ENCODE data around the gene ARL13B.

The ARL13B gene

GRCh38 chr3:93973131-93974126 lies 6.5 kb upstream of the ARL13B start, which contains the start of gene PROS1:
Gene PROS1 (minus strand): TSS chr3:93973896. CDS start chr3:93973749, 147 bp downstream.
- peak; percentile 42 to 62 for DNase-seq (ENCODE audit: low read depth in 1 of 2, low spot score in 1 of 2)
- in situ Hi-C loops (cut with HindIII; ENCODE audit: low pct_unique_long_range_greater_than_20kb, low sequenced_read_pairs) = no loop called here
- TF ChIP-seq JUND (IDR thresholded peaks at IDR 0.05; ENCODE audit: low read depth) = no peak

DNA sequence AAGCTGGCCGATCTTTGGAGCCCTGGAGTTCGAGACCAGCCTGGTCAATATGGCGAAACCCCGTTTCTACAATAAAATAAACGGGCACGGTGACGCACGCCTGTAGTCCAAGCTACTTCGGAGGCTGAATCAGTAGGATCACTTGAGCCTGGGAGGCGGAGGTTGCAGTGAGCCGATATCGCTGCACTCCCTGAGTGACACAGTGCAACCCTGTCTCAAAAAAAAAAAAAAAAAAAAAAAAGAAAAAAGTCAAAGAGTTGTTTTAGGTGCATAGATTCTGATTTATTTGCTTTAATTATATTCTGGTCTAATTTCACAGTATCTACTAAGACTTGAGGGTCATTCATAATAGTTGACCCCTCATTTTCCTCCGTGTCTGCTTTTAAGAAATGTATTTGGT lies 1.7 kb downstream of the ARL13B start:
- in situ Hi-C loops (cut with HindIII; ENCODE audit: low pct_unique_long_range_greater_than_20kb, low sequenced_read_pairs) = no loop called here
- no peak for DNase-seq (ENCODE audit: low read depth in 1 of 2, low spot score in 1 of 2)
- TF ChIP-seq JUND (IDR thresholded peaks at IDR 0.05; ENCODE audit: low read depth) = no peak

- in situ Hi-C loops (cut with HindIII; ENCODE audit: low pct_unique_long_range_greater_than_20kb, low sequenced_read_pairs) = no loop called here
- TF ChIP-seq JUND (IDR thresholded peaks at IDR 0.05; ENCODE audit: low read depth) = no peak
- DNase-seq (ENCODE audit: low read depth in 1 of 2, low spot score in 1 of 2) = no peak
These were observed 3.5 kb downstream of the ARL13B start for GRCh38 chr3:93983408-93983807.

DNA sequence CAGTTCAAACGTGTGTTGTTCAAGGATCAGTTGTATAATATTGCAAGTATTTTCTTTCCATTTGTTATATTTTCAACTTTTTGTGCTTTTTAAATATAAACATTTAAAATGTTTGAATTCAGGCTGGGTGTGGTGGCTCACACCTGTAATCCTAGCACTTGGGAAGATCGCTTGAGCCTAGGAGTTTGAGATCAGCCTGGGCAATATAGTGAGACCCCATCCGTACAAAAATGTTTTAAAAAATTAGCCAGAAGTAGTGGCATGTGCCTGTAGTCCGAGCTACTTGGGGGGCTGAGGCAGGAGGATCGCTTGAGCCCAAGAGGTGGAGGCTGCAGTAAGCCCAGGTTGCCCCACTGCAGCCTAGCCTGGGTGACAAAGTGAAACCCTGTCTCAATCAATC lies 4.7 kb downstream of the ARL13B start:
- in situ Hi-C loops (cut with HindIII; ENCODE audit: low pct_unique_long_range_greater_than_20kb, low sequenced_read_pairs) = no loop called here
- no peak for TF ChIP-seq JUND (IDR thresholded peaks at IDR 0.05; ENCODE audit: low read depth)
- no peak for DNase-seq (ENCODE audit: low read depth in 1 of 2, low spot score in 1 of 2)

GRCh38 chr3:93988283-93988682 lies 8.3 kb downstream of the ARL13B start:
- no peak for TF ChIP-seq JUND (IDR thresholded peaks at IDR 0.05; ENCODE audit: low read depth)
- no peak for DNase-seq (ENCODE audit: low read depth in 1 of 2, low spot score in 1 of 2)
- in situ Hi-C loops (cut with HindIII; ENCODE audit: low pct_unique_long_range_greater_than_20kb, low sequenced_read_pairs) = no loop called here

DNA sequence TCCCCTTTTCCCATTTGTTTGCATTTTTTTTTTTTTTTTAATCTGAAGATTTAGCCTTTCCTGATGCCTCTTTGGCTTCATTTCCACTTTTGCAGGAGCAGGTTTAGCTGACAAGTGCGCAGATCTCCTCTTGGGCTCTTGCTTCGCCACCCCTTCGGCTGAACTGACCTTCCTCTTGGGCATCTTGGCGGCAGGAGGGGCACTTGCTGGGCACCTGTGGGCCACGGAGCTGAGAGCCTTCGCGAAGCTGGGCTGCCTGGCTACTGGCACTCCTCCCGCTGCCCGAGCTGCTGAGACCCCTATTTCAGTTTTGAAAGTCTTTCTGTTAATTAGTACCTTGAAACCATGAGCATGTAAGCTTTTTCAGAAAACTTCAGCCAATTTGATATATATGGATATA lies 8.8 kb downstream of the ARL13B start:
- DNase-seq (ENCODE audit: low read depth in 1 of 2, low spot score in 1 of 2) = no peak
- in situ Hi-C loops (cut with HindIII; ENCODE audit: low pct_unique_long_range_greater_than_20kb, low sequenced_read_pairs) = no loop called here
- TF ChIP-seq JUND (IDR thresholded peaks at IDR 0.05; ENCODE audit: low read depth) = no peak

- in situ Hi-C loops (cut with HindIII; ENCODE audit: low pct_unique_long_range_greater_than_20kb, low sequenced_read_pairs) = no loop called here
- no peak for DNase-seq (ENCODE audit: low read depth in 1 of 2, low spot score in 1 of 2)
- TF ChIP-seq JUND (IDR thresholded peaks at IDR 0.05; ENCODE audit: low read depth) = no peak
These were observed 9.3 kb downstream of the ARL13B start for GRCh38 chr3:93989241-93989640.

DNA sequence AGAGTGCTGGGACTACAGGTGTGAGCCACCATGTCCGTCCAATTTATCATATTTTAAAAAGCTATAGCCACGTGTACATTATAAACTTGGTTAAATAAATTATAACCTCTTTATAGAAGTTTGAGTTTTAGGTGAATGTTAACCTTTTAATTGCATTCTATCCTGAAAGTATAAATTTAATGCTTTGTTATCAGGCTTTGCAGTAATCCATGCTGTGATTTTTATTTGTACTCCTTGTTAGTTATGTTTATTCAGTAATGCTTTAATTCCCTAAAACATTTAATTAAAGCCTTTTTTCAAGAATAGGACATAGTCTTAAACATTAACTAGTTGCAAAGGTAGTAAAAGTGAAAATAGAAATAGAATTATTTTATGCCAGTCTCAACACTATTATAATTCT lies 11.7 kb downstream of the ARL13B start:
- in situ Hi-C loops (cut with HindIII; ENCODE audit: low pct_unique_long_range_greater_than_20kb, low sequenced_read_pairs) = no loop called here
- no peak for TF ChIP-seq JUND (IDR thresholded peaks at IDR 0.05; ENCODE audit: low read depth)
- no peak for DNase-seq (ENCODE audit: low read depth in 1 of 2, low spot score in 1 of 2)

- TF ChIP-seq JUND (IDR thresholded peaks at IDR 0.05; ENCODE audit: low read depth) = no peak
- DNase-seq (ENCODE audit: low read depth in 1 of 2, low spot score in 1 of 2) = no peak
- in situ Hi-C loops (cut with HindIII; ENCODE audit: low pct_unique_long_range_greater_than_20kb, low sequenced_read_pairs) = no loop called here
These were observed 12.3 kb downstream of the ARL13B start for GRCh38 chr3:93992207-93992606.

GRCh38 chr3:93994056-93994455 lies 14.1 kb downstream of the ARL13B start:
- DNase-seq (ENCODE audit: low read depth in 1 of 2, low spot score in 1 of 2) = no peak
- in situ Hi-C loops (cut with HindIII; ENCODE audit: low pct_unique_long_range_greater_than_20kb, low sequenced_read_pairs) = no loop called here
- no peak for TF ChIP-seq JUND (IDR thresholded peaks at IDR 0.05; ENCODE audit: low read depth)

GRCh38 chr3:94001191-94001590 lies 21.2 kb downstream of the ARL13B start:
- DNase-seq (ENCODE audit: low read depth in 1 of 2, low spot score in 1 of 2) = no peak
- in situ Hi-C loops (cut with HindIII; ENCODE audit: low pct_unique_long_range_greater_than_20kb, low sequenced_read_pairs) = no loop called here
- no peak for TF ChIP-seq JUND (IDR thresholded peaks at IDR 0.05; ENCODE audit: low read depth)

DNA sequence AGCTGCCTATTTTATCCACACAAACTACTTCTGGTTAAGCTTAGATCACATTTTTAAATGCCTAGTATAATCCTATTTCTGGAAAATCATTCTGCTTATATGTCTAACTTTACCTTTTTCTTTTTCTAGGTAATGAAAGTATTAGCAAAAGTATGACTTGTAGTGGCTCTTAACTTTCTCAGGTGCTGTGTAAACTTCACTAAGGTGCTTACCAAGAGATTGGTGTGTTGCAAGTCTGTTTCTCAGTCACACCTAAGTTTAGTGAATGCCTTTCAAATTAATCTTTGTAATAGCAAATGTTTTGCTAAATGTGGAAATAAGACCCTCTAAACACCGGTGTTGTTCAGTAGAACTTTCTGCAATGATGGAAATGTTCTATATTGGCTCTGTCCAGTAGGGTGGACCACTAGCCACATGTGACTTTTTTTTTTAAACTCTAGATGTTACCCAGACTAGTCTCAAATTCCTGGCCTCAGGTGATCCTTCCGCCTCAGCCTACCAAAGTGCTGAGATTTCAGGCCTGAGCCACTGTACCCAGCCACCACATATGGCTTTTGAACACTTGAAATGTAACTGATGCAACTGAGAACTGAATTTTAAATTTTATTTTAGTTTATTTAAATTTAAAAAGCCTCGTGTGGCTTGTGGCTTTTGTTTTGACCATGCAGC lies 22.0 kb downstream of the ARL13B start:
- TF ChIP-seq JUND (IDR thresholded peaks at IDR 0.05; ENCODE audit: low read depth) = no peak
- no peak for DNase-seq (ENCODE audit: low read depth in 1 of 2, low spot score in 1 of 2)
- in situ Hi-C loops (cut with HindIII; ENCODE audit: low pct_unique_long_range_greater_than_20kb, low sequenced_read_pairs) = no loop called here

DNA sequence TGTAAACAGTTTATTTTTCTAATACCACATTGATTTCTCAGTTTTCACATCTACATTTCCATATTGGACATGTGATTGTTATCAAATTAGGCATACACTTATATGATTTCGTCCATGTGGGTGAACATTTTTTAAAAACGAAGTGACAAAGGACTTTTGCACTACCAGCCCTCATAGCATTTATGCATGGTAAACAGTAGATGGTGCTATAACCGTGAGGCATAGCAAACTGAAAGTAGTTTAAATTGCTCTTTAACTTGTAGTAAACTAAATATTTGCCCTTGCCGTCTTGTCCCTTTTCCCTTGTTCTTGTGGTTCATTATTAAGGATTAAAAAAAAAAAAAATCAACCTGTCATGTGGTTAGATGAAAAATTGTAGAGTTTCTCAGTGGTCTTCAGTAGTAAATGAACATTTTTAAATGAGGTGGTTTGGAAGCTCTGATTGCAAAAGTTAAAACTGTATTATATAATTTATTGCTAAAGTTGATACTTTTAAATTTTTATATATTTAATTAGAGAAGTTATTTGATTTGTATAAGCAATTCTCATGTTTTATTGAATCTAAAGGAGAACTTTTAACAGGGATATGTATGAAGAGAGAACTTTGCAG lies 24.5 kb downstream of the ARL13B start:
- DNase-seq (ENCODE audit: low read depth in 1 of 2, low spot score in 1 of 2) = peak; percentile 23 to 65
- in situ Hi-C loops (cut with HindIII; ENCODE audit: low pct_unique_long_range_greater_than_20kb, low sequenced_read_pairs) = no loop called here
- TF ChIP-seq JUND (IDR thresholded peaks at IDR 0.05; ENCODE audit: low read depth) = no peak
